ENCODE measurements around the gene VCAM1. TPM values are rescaled to one million over a fixed set of nuclear protein-coding genes. Genes with fewer than 3 reads are reported as not detected.

VCAM1 gene
- total and polyA plus RNA-seq, 2 of the 8 experiments (the other 6 are each of a cell fraction or from before 2014, with no cell fraction given) = 0.21 TPM; not detected in 1

DNA sequence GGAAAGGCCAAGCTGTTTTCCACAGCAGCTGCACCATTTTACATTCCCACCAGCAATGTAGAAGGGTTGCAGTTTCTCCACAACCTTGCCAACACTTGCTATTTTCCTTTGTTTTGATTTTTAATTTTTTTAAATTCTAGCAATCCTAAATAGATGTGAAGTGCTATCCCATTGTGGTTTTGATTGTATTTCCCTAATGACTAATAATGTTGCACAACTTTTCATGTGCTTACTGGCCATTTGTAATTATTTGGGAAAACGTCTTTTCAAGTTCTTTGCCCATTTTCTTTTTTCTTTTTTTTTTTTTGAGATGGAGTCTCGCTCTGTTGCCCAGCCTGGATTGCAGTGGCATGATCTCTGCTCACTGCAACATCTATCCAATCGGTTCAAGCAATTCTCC, 53.9 kb downstream of the VCAM1 start:
- DNase-seq (ENCODE audit: low read depth in 1 of 2, low spot score in 2 of 2) = no peak
- Histone ChIP-seq H4K5ac (ENCODE audit: insufficient read length, low read depth, low read length) (no peak overlapping the region), H3K4me2 (ENCODE audit: insufficient read depth in 1 of 2, low read depth in 2 of 2, low read length in 2 of 2) (no peak overlapping the region), H2BK5ac (ENCODE audit: low read depth, low read length) (no peak overlapping the region), H2BK20ac (ENCODE audit: low read length) (no peak overlapping the region), H3K14ac (ENCODE audit: insufficient read length) (no peak overlapping the region), H3K23ac (ENCODE audit: insufficient read length) (no peak overlapping the region), H3K9me3 (ENCODE audit: insufficient read depth in 2 of 2, low read depth in 1 of 2, low read length in 1 of 2) (no peaks in the 10 kb centered on the region), H3K4me1 (replicated peaks in 1 of 4; ENCODE audit: control insufficient read depth in 3 of 4, insufficient read depth in 4 of 4, low read length in 3 of 4) (no peaks in the 10 kb centered on the region), H3K79me2 (ENCODE audit: control insufficient read depth in 1 of 2, insufficient read depth in 2 of 2, low read length in 2 of 2) (no peaks in the 10 kb centered on the region), H3K4ac (replicated peaks; ENCODE audit: insufficient read length, low read depth, low read length) (no peak overlapping the region), H3K4me3 (ENCODE audit: extremely low read depth in 1 of 4, insufficient read depth in 2 of 4, low read depth in 3 of 4, low read length in 4 of 4) (no peak overlapping the region), H3K56ac (replicated peaks; ENCODE audit: insufficient read length, low read depth, low read length) (no peak overlapping the region), H3K79me1 (ENCODE audit: low read depth, low read length) (no peaks in the 10 kb centered on the region), H2AK5ac (ENCODE audit: low read depth, low read length) (no peak overlapping the region), H2BK12ac (ENCODE audit: low read depth, low read length) (no peak overlapping the region), H3K9ac (replicated peaks in 1 of 4; ENCODE audit: extremely low read depth in 1 of 4, low read depth in 3 of 4, low read length in 3 of 4) (no peak overlapping the region), H3K18ac (ENCODE audit: extremely low read depth, low read length) (no peak overlapping the region), H3K27ac (ENCODE audit: low read depth, low read length) (no peak overlapping the region), H4K8ac (ENCODE audit: extremely low read depth, insufficient read depth, low read length) (no peak overlapping the region), H3K36me3 (ENCODE audit: control insufficient read depth in 2 of 4, insufficient read depth in 4 of 4, low read length in 3 of 4) (no peaks in the 10 kb centered on the region), H4K20me1 (replicated peaks in 1 of 2; ENCODE audit: control insufficient read depth in 1 of 2, insufficient read depth in 2 of 2, low read length in 2 of 2) (no peaks in the 10 kb centered on the region), H2BK120ac (replicated peaks; ENCODE audit: low read depth, low read length) (no peak overlapping the region), H3K27me3 (replicated peaks in 1 of 4; ENCODE audit: control insufficient read depth in 3 of 4, extremely low read depth in 1 of 4, insufficient read depth in 3 of 4, low read length in 3 of 4) (no peaks in the 10 kb centered on the region), H2AFZ (ENCODE audit: low read length) (no peak overlapping the region), H4K91ac (replicated peaks; ENCODE audit: insufficient read length, low read length) (no peak overlapping the region), H3K23me2 (ENCODE audit: low read depth, low read length) (no peaks in the 10 kb centered on the region), H2BK15ac (ENCODE audit: low read length) (no peak overlapping the region)
- CTCF ChIA-PET (ENCODE audit: partially characterized antibody) = interaction anchor here (1.1 kb wide), 1 partner anchor 14 kb away, joined by 3 read pairs; no protein-coding TSS in a partner anchor
- no peak for FAIRE-seq
- 94% methylated on average over 3 of the region's 3 CpGs; no CpG with 5 or more reads in 1 of the 2 experiments for WGBS, 2 experiments (ENCODE audit: extremely low coverage in 1 of 2, insufficient coverage in 1 of 2, insufficient read length in 1 of 2, insufficient replicate concordance in 2 of 2, low coverage in 1 of 2, low lambda C conversion rate in 2 of 2, missing lambda C conversion rate in 1 of 2)
- POLR2A ChIA-PET (ENCODE audit: partially characterized antibody) = no interaction called here
- TF ChIP-seq, protein P1, sequence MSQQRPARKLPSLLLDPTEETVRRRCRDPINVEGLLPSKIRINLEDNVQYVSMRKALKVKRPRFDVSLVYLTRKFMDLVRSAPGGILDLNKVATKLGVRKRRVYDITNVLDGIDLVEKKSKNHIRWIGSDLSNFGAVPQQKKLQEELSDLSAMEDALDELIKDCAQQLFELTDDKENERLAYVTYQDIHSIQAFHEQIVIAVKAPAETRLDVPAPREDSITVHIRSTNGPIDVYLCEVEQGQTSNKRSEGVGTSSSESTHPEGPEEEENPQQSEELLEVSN (IDR thresholded peaks at IDR 0.05) = no peak
- no peak for TF ChIP-seq POLR2AphosphoS5 (IDR thresholded peaks at IDR 0.05; ENCODE audit: low read depth, low read length)
- no peak for TF ChIP-seq NANOG (IDR thresholded peaks at IDR 0.05; ENCODE audit: insufficient read depth, low read depth, low read length, poor library complexity, severe bottlenecking)
- no peak for TF ChIP-seq SP4 (IDR thresholded peaks at IDR 0.05; ENCODE audit: low read length)
- no peak for TF ChIP-seq ATF2 (IDR thresholded peaks at IDR 0.05; ENCODE audit: low read length)
- no peak for TF ChIP-seq POU5F1 (IDR thresholded peaks at IDR 0.05; ENCODE audit: low read depth, low read length)
- TF ChIP-seq GABPA (IDR thresholded peaks at IDR 0.05; ENCODE audit: borderline replicate concordance, insufficient read depth, low read length) = no peak
- no peak for TF ChIP-seq POLR2A (IDR thresholded peaks at IDR 0.05; ENCODE audit: control extremely low read depth in 1 of 2, low read depth in 2 of 2, low read length in 2 of 2)
- TF ChIP-seq TEAD4 (IDR thresholded peaks at IDR 0.05; ENCODE audit: low read depth, low read length) = no peak
- TF ChIP-seq CHD1 (IDR thresholded peaks at IDR 0.05; ENCODE audit: low read depth, low read length) = no peak
- no peak for TF ChIP-seq KDM1A (IDR thresholded peaks at IDR 0.05; ENCODE audit: borderline replicate concordance, low read length)
- no peak for TF ChIP-seq JUN (IDR thresholded peaks at IDR 0.05; ENCODE audit: low read depth, low read length)
- TF ChIP-seq CREB1 (IDR thresholded peaks at IDR 0.05) = no peak

Data from H1 (cell line).